Thyroid gland (tissue), 4 donors: ENCODE results near the gene RBP3.

Experiments
- POLR2A ChIP-seq, 2 donors: fragments of 450-650 bp; IDR thresholded peaks; one replicate each; pipeline ENCODE4 v1.6.1; 2017; ENCODE audit warnings: antibody characterized with exemption in 2 of 2, mild to moderate bottlenecking in 2 of 2, moderate library complexity in 1 of 2
- TF ChIP-seq, protein P1 (sequence below), 6 experiments: fragments of 200-600 bp in 3 of 6; fragments of 450-650 bp in 3 of 6; sonication (generic) in 3 of 6; IDR thresholded peaks; one replicate each; pipeline ENCODE4 v1.5.1; 2016 to 2019; ENCODE audit warnings: antibody characterized with exemption in 6 of 6, mild to moderate bottlenecking in 2 of 6, inconsistent platforms in 1 of 6, moderate library complexity in 1 of 6

DNA sequence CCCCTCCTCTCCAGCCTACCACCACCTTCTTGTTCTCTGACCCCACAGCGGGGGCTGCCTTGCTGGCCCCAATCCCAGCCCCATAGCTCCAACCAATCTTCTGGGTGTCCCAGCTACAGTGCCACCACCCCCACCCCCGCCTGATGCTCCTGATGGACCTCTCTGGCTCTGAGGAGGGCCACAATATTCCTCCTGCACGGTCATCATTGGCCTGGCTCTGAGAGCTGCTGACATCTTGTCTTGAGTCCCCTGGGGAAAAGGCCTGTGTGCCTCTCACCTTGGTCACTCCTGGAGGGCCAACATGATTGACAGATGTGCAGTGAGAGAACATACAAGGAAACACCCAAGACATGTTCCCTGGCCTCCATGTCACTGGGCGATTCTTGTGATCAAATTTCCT lies 18.3 kb upstream of the RBP3 start:
- TF ChIP-seq POLR2A (IDR thresholded peaks at IDR 0.05) = no peak
- TF ChIP-seq, protein P1, sequence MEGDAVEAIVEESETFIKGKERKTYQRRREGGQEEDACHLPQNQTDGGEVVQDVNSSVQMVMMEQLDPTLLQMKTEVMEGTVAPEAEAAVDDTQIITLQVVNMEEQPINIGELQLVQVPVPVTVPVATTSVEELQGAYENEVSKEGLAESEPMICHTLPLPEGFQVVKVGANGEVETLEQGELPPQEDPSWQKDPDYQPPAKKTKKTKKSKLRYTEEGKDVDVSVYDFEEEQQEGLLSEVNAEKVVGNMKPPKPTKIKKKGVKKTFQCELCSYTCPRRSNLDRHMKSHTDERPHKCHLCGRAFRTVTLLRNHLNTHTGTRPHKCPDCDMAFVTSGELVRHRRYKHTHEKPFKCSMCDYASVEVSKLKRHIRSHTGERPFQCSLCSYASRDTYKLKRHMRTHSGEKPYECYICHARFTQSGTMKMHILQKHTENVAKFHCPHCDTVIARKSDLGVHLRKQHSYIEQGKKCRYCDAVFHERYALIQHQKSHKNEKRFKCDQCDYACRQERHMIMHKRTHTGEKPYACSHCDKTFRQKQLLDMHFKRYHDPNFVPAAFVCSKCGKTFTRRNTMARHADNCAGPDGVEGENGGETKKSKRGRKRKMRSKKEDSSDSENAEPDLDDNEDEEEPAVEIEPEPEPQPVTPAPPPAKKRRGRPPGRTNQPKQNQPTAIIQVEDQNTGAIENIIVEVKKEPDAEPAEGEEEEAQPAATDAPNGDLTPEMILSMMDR (IDR thresholded peaks at IDR 0.05) = no peak
